CD4-positive, alpha-beta T cell treated with Interleukin-10 for 1 hour (primary cell): ENCODE data around the gene SHANK2.
"Not testable (repeated sequence)": the region's sequence is repeated elsewhere in the genome, so short reads cannot be mapped to it uniquely, and the experiment has no call there.

Source experiments
- DNase-seq: peaks from one replicate; pipeline ENCODE4 v3.0.0-alpha.2; 2020

SHANK2 gene

GRCh38 chr11:71241721-71242259 is 10.6 kb downstream of the SHANK2 start:
- no peak for DNase-seq

GRCh38 chr11:71240865-71241691 is 11.3 kb downstream of the SHANK2 start:
- DNase-seq = no peak

- no peak for DNase-seq
Observed at GRCh38 chr11:71240061-71240690, 12.2 kb downstream of the SHANK2 start.

GRCh38 chr11:71239581-71239980 is 12.8 kb downstream of the SHANK2 start:
- no peak for DNase-seq

- no peak for DNase-seq
Observed at GRCh38 chr11:71238941-71239340, 13.4 kb downstream of the SHANK2 start.

GRCh38 chr11:71238285-71238875 is 14.0 kb downstream of the SHANK2 start:
- DNase-seq = no peak

GRCh38 chr11:71237853-71238252 is 14.5 kb downstream of the SHANK2 start:
- DNase-seq = no peak

- DNase-seq = no peak
Observed at GRCh38 chr11:71236836-71237475, 15.4 kb downstream of the SHANK2 start.

- no peak for DNase-seq
Observed at GRCh38 chr11:71235719-71236118, 16.7 kb downstream of the SHANK2 start.

GRCh38 chr11:71233896-71234852 is 18.2 kb downstream of the SHANK2 start:
- DNase-seq = not testable (repeated sequence)

- no peak for DNase-seq
Observed at GRCh38 chr11:71232364-71232763, 20.0 kb downstream of the SHANK2 start.

- DNase-seq = no peak
Observed at GRCh38 chr11:71228961-71229360, 23.4 kb downstream of the SHANK2 start.

GRCh38 chr11:71227058-71227659 is 25.2 kb downstream of the SHANK2 start:
- no peak for DNase-seq

- no peak for DNase-seq
Observed at GRCh38 chr11:71223671-71224660, 28.4 kb downstream of the SHANK2 start.

- no peak for DNase-seq
Observed at GRCh38 chr11:71223081-71223405, 29.3 kb downstream of the SHANK2 start.

- no peak for DNase-seq
Observed at GRCh38 chr11:71222318-71223080, 29.9 kb downstream of the SHANK2 start.

- DNase-seq = no peak
Observed at GRCh38 chr11:71221821-71222220, 30.6 kb downstream of the SHANK2 start.

- no peak for DNase-seq
Observed at GRCh38 chr11:71221201-71221600, 31.2 kb downstream of the SHANK2 start.

- no peak for DNase-seq
Observed at GRCh38 chr11:71218789-71219499, 33.4 kb downstream of the SHANK2 start.
